Neural progenitor cell (in vitro differentiated cells): ENCODE results near the gene FSTL4. TPM values are rescaled to one million over a fixed set of nuclear protein-coding genes. Genes with fewer than 3 reads are reported as not detected.

Source experiments
- DNase-seq: peaks from one replicate; pipeline ENCODE4 v3.0.0-alpha.2; 2016; ENCODE audit warnings: low spot score
- H2AFZ ChIP-seq: fragments of 200-600 bp; sonication (generic); replicated peaks from 2 replicates; pipeline ENCODE4 v1.6.1; 2016; ENCODE audit warnings: antibody characterized with exemption
- H3F3A ChIP-seq: fragments of 200-600 bp; sonication (generic); 2 replicates; pipeline ENCODE4 v1.6.1; 2016; ENCODE audit warnings: antibody characterized with exemption, low read depth
- H3K27ac ChIP-seq: fragments of 200-600 bp; sonication (generic); 2 replicates; pipeline ENCODE4 v1.5.1; 2016; ENCODE audit warnings: mild to moderate bottlenecking
- H3K27me3 ChIP-seq: fragments of 200-600 bp; sonication (generic); 2 replicates; pipeline ENCODE4 v1.6.1; 2016; ENCODE audit warnings: mild to moderate bottlenecking, moderate library complexity
- H3K36me3 ChIP-seq: fragments of 200-600 bp; sonication (generic); 2 replicates; pipeline ENCODE4 v1.5.1; 2016
- H3K4me1 ChIP-seq: fragments of 200-600 bp; sonication (generic); 2 replicates; pipeline ENCODE4 v1.6.1; 2016; ENCODE audit warnings: mixed run types
- H3K4me2 ChIP-seq: fragments of 200-600 bp; sonication (generic); 2 replicates; pipeline ENCODE4 v1.6.1; 2016
- H3K4me3 ChIP-seq: fragments of 200-600 bp; sonication (generic); 2 replicates; pipeline ENCODE4 v1.5.1; 2016
- H3K79me2 ChIP-seq: fragments of 200-600 bp; sonication (generic); 2 replicates; pipeline ENCODE4 v1.6.1; 2016; ENCODE audit warnings: low read depth
- H3K9ac ChIP-seq: fragments of 200-600 bp; sonication (generic); 2 replicates; pipeline ENCODE4 v1.6.1; 2016
- H3K9me3 ChIP-seq: fragments of 200-600 bp; sonication (generic); 2 replicates; pipeline ENCODE4 v1.5.1; 2016; ENCODE audit warnings: low read depth
- H4K20me1 ChIP-seq: fragments of 200-600 bp; sonication (generic); 2 replicates; pipeline ENCODE4 v1.6.1; 2016; ENCODE audit warnings: low read depth
- H3K27ac Mint-ChIP-seq: 3 replicates; pipeline ENCODE4 v1.8.0; 2021; ENCODE audit warnings: mixed read lengths
- H3K27me3 Mint-ChIP-seq: 2 replicates; pipeline ENCODE4 v1.8.0; 2022; ENCODE audit warnings: low read depth, mild to moderate bottlenecking, inconsistent platforms, moderate library complexity, mixed read lengths; ENCODE audit not compliant: insufficient read depth
- H3K36me3 Mint-ChIP-seq: 3 replicates; pipeline ENCODE4 v1.8.0; 2021; ENCODE audit warnings: mixed read lengths
- H3K4me1 Mint-ChIP-seq: 3 replicates; pipeline ENCODE4 v1.8.0; 2021; ENCODE audit warnings: mixed read lengths
- H3K4me3 Mint-ChIP-seq: 3 replicates; pipeline ENCODE4 v1.8.0; 2021; ENCODE audit warnings: mild to moderate bottlenecking, moderate library complexity, mixed read lengths
- H3K9me3 Mint-ChIP-seq: 3 replicates; pipeline ENCODE4 v1.8.0; 2020; ENCODE audit warnings: mixed read lengths
- CTCF ChIP-seq: fragments of 200-600 bp; sonication (generic); IDR thresholded peaks from 2 replicates; pipeline ENCODE4 v1.5.1; 2017; ENCODE audit warnings: antibody characterized with exemption, mild to moderate bottlenecking
- EZH2 ChIP-seq: fragments of 200-600 bp; sonication (generic); IDR thresholded peaks from 2 replicates; pipeline ENCODE4 v1.6.1; 2017; ENCODE audit warnings: antibody characterized with exemption, mild to moderate bottlenecking, moderate library complexity
- EZH2phosphoT487 ChIP-seq: fragments of 200-600 bp; sonication (generic); IDR thresholded peaks from 2 replicates; pipeline ENCODE4 v1.6.1; 2017; ENCODE audit warnings: antibody characterized with exemption
- total RNA-seq: library from RNA; depleted of rRNA; stranded (reverse); fragments of >200 nt; gene quantifications from 2 replicates; pipeline ENCODE4 v1.2.3, GENCODE V29; 2015; ENCODE audit warnings: low replicate concordance

FSTL4 gene
- total RNA-seq, 1 donor from 2014 or later: 0.95 TPM

- Histone ChIP-seq H3K9me3 (no peaks in the 10 kb centered on the region), H3K79me2 (no peaks in the 10 kb centered on the region), H3K27ac (no peak overlapping the region), H3K27me3 (no peaks in the 10 kb centered on the region), H3K4me2 (no peak overlapping the region), H3K4me1 (no peaks in the 10 kb centered on the region), H4K20me1 (no peaks in the 10 kb centered on the region), H2AFZ (no peak overlapping the region), H3K36me3 (no peaks in the 10 kb centered on the region), H3K9ac (no peak overlapping the region), H3F3A (no peaks in the 10 kb centered on the region), H3K4me3 (no peak overlapping the region)
- H3K27me3 Mint-ChIP-seq: peaks cover 5% of the 10 kb centered on the region
- no peaks in the 10 kb centered on the region for H3K9me3 Mint-ChIP-seq
- no peak overlapping the region for H3K27ac Mint-ChIP-seq
- TF ChIP-seq EZH2phosphoT487 (no peak), CTCF (no peak), EZH2 (no peak)
- no peak for DNase-seq
- H3K36me3 Mint-ChIP-seq: no peaks in the 10 kb centered on the region
- H3K4me1 Mint-ChIP-seq: no peaks in the 10 kb centered on the region
- no peak overlapping the region for H3K4me3 Mint-ChIP-seq
Measured at GRCh38 chr5:133155326-133155969, 456.9 kb downstream of the FSTL4 start.

- no peak overlapping the region for H3K27ac ChIP-seq
- no peaks in the 10 kb centered on the region for H4K20me1 ChIP-seq
- Mint-ChIP-seq H3K9me3 (no peaks in the 10 kb centered on the region), H3K27ac (no peak overlapping the region), H3K27me3 (peaks cover 5% of the 10 kb centered on the region), H3K4me3 (no peak overlapping the region), H3K4me1 (peaks cover 7% of the 10 kb centered on the region), H3K36me3 (no peaks in the 10 kb centered on the region)
- H3K4me3 ChIP-seq: no peak overlapping the region
- no peaks in the 10 kb centered on the region for H3F3A ChIP-seq
- DNase-seq: no peak
- no peaks in the 10 kb centered on the region for H3K36me3 ChIP-seq
- no peak overlapping the region for H2AFZ ChIP-seq
- TF ChIP-seq CTCF: no peak
- no peak for TF ChIP-seq EZH2
- TF ChIP-seq EZH2phosphoT487: no peak
- no peak overlapping the region for H3K9ac ChIP-seq
- H3K9me3 ChIP-seq: no peaks in the 10 kb centered on the region
- no peaks in the 10 kb centered on the region for H3K79me2 ChIP-seq
- H3K27me3 ChIP-seq: no peaks in the 10 kb centered on the region
- no peak overlapping the region for H3K4me2 ChIP-seq
- no peaks in the 10 kb centered on the region for H3K4me1 ChIP-seq
Measured at GRCh38 chr5:133154274-133155075, 457.9 kb downstream of the FSTL4 start.

DNA sequence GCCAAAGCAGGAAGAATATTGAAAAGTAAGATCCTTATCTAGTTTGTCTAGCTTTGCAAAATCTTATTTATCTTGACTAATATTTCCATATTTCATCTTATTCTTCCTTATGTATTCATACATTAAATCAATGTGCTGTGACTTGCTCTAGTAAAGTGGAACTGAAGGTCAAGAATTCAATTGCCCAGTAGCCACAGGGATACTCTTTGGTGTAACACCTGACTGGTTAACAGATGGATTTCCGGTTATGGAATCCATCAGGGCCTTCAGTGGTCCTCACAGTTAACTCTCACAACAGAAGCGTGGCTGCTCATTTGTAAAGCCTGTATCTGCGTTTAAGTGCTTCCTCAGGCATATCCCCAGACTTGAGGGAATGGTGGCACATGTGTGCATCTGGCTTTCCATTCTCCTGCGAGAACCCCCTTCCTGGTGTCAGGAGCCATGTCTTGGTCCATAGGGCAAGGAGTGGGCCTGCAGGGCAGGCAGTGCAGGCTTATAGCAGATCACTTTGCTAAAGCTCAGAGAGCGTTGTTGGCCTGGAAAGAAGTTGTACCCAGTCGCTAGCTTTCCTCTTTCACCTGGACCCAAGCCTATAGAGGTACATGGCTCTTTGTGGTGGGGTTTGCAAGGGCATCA lies 461.3 kb downstream of the FSTL4 start:
- Histone ChIP-seq H3K36me3 (no peaks in the 10 kb centered on the region), H3K9ac (no peak overlapping the region), H2AFZ (no peak overlapping the region), H3K27ac (no peak overlapping the region), H3K4me3 (no peak overlapping the region), H3K9me3 (no peaks in the 10 kb centered on the region), H3K79me2 (no peaks in the 10 kb centered on the region), H4K20me1 (no peaks in the 10 kb centered on the region), H3K4me2 (no peak overlapping the region), H3F3A (no peaks in the 10 kb centered on the region), H3K4me1 (no peaks in the 10 kb centered on the region), H3K27me3 (no peaks in the 10 kb centered on the region)
- peaks cover 26% of the 10 kb centered on the region for H3K4me1 Mint-ChIP-seq
- H3K27me3 Mint-ChIP-seq: peaks cover 7% of the 10 kb centered on the region
- no peak for TF ChIP-seq EZH2phosphoT487
- TF ChIP-seq CTCF: no peak
- no peak for TF ChIP-seq EZH2
- no peak for DNase-seq
- H3K36me3 Mint-ChIP-seq: no peaks in the 10 kb centered on the region
- H3K27ac Mint-ChIP-seq: no peak overlapping the region
- no peak overlapping the region for H3K4me3 Mint-ChIP-seq
- H3K9me3 Mint-ChIP-seq: no peaks in the 10 kb centered on the region
